ENCODE results near the gene NTF4. TPM values are rescaled to one million over a fixed set of nuclear protein-coding genes. Genes with fewer than 3 reads are reported as not detected.
A peak's percentile ranks its signal among the peaks of the same experiment; 100 is the strongest.

Gene NTF4
- total and polyA plus RNA-seq, 2 of the 13 experiments (the other 11 are each of a cell fraction or from before 2014, with no cell fraction given) = not detected

GRCh38 chr19:49085020-49085867, 20.6 kb upstream of the NTF4 start, which contains the start of gene SNRNP70 (continued):
- TF ChIP-seq KMT2A (CRISPR knock-in tag; IDR thresholded peaks at IDR 0.05) = peak; percentile 80; the same call in 1 of the 2 replicates
- peak; percentile 72 for TF ChIP-seq ISL2 (CRISPR knock-in tag; IDR thresholded peaks at IDR 0.05)
- 0 out of 2 replicates have a peak, but pooled peaks have one; percentile 17 for TF ChIP-seq ZNF652 (CRISPR knock-in tag; IDR thresholded peaks at IDR 0.05; ENCODE audit: borderline replicate concordance, low read depth)
- TF ChIP-seq BCL6 (CRISPR knock-in tag; IDR thresholded peaks at IDR 0.05) = no peak; the same call in 1 of the 2 replicates
- TF ChIP-seq HOXA5 (CRISPR knock-in tag; IDR thresholded peaks at IDR 0.05) = peak; percentile 83
- no peak for TF ChIP-seq PRMT3 (CRISPR knock-in tag; IDR thresholded peaks at IDR 0.05; ENCODE audit: borderline replicate concordance, low read depth)
- TF ChIP-seq, protein P1, sequence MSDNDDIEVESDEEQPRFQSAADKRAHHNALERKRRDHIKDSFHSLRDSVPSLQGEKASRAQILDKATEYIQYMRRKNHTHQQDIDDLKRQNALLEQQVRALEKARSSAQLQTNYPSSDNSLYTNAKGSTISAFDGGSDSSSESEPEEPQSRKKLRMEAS (IDR thresholded peaks at IDR 0.05) = peak; percentile 90
- TF ChIP-seq ZNF503 (CRISPR knock-in tag; IDR thresholded peaks at IDR 0.05) = peak; percentile 71
- TF ChIP-seq SMC3 (IDR thresholded peaks at IDR 0.05; ENCODE audit: low read length) = no peak
- no peak for TF ChIP-seq ZNF20 (CRISPR knock-in tag; IDR thresholded peaks at IDR 0.05)
- TF ChIP-seq, protein P2, sequence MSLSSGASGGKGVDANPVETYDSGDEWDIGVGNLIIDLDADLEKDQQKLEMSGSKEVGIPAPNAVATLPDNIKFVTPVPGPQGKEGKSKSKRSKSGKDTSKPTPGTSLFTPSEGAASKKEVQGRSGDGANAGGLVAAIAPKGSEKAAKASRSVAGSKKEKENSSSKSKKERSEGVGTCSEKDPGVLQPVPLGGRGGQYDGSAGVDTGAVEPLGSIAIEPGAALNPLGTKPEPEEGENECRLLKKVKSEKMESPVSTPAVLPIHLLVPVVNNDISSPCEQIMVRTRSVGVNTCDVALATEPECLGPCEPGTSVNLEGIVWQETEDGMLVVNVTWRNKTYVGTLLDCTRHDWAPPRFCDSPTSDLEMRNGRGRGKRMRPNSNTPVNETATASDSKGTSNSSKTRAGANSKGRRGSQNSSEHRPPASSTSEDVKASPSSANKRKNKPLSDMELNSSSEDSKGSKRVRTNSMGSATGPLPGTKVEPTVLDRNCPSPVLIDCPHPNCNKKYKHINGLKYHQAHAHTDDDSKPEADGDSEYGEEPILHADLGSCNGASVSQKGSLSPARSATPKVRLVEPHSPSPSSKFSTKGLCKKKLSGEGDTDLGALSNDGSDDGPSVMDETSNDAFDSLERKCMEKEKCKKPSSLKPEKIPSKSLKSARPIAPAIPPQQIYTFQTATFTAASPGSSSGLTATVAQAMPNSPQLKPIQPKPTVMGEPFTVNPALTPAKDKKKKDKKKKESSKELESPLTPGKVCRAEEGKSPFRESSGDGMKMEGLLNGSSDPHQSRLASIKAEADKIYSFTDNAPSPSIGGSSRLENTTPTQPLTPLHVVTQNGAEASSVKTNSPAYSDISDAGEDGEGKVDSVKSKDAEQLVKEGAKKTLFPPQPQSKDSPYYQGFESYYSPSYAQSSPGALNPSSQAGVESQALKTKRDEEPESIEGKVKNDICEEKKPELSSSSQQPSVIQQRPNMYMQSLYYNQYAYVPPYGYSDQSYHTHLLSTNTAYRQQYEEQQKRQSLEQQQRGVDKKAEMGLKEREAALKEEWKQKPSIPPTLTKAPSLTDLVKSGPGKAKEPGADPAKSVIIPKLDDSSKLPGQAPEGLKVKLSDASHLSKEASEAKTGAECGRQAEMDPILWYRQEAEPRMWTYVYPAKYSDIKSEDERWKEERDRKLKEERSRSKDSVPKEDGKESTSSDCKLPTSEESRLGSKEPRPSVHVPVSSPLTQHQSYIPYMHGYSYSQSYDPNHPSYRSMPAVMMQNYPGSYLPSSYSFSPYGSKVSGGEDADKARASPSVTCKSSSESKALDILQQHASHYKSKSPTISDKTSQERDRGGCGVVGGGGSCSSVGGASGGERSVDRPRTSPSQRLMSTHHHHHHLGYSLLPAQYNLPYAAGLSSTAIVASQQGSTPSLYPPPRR (CRISPR knock-in tag; IDR thresholded peaks at IDR 0.05; ENCODE audit: borderline replicate concordance) = 0 out of 2 replicates have a peak, but pooled peaks have one; percentile 13
- no peak for TF ChIP-seq GTF3A (CRISPR knock-in tag; conservative IDR thresholded peaks at IDR 0.05)
- TF ChIP-seq STAT5B (CRISPR knock-in tag; IDR thresholded peaks at IDR 0.05) = peak; percentile 81; the same call in 1 of the 2 replicates
- TF ChIP-seq TAF15 (IDR thresholded peaks at IDR 0.05; ENCODE audit: low read depth, low read length, poor library complexity, severe bottlenecking) = peak; percentile 49
- TF ChIP-seq ZNF329 (CRISPR knock-in tag; IDR thresholded peaks at IDR 0.05; ENCODE audit: low read depth) = no peak
- TF ChIP-seq RBM22 (optimal IDR thresholded peaks at IDR 0.05; ENCODE audit: low read length) = no peak
- TF ChIP-seq ZNF619 (CRISPR knock-in tag; IDR thresholded peaks at IDR 0.05) = no peak
- TF ChIP-seq PCBP2 (optimal IDR thresholded peaks at IDR 0.05; ENCODE audit: low read depth, low read length, poor library complexity, severe bottlenecking) = no peak
- TF ChIP-seq ZNF441 (CRISPR knock-in tag; IDR thresholded peaks at IDR 0.05; ENCODE audit: borderline replicate concordance) = no peak; the same call in 1 of the 2 replicates
- TF ChIP-seq ZNF468 (CRISPR knock-in tag; IDR thresholded peaks at IDR 0.05) = no peak
- TF ChIP-seq, protein P3, sequence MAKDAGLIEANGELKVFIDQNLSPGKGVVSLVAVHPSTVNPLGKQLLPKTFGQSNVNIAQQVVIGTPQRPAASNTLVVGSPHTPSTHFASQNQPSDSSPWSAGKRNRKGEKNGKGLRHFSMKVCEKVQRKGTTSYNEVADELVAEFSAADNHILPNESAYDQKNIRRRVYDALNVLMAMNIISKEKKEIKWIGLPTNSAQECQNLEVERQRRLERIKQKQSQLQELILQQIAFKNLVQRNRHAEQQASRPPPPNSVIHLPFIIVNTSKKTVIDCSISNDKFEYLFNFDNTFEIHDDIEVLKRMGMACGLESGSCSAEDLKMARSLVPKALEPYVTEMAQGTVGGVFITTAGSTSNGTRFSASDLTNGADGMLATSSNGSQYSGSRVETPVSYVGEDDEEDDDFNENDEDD (CRISPR knock-in tag; IDR thresholded peaks at IDR 0.05; ENCODE audit: borderline replicate concordance) = peak; percentile 70; the same call in 1 of the 2 replicates
- no peak for TF ChIP-seq ZNF557 (CRISPR knock-in tag; IDR thresholded peaks at IDR 0.05)

All from HepG2 (cell line).